Measurements from ENCODE around the gene UBE2G2. TPM values are rescaled to one million over a fixed set of nuclear protein-coding genes. Genes with fewer than 3 reads are reported as not detected.

UBE2G2 gene
- total and polyA plus RNA-seq, 8 donors, result 30.6 to 116 (median 66.2) TPM

- Histone ChIP-seq H3K9me3 (no peaks in the 10 kb centered on the region), H3K27ac (no peak overlapping the region), H3K27me3 (peaks cover 0 to 99% (median 33%) of the 10 kb centered on the region in 3 donors), H3K4me3 (no peak overlapping the region), H3K36me3 (no peaks in the 10 kb centered on the region), H3K4me1 (peaks cover 3 to 11% (median 7%) of the 10 kb centered on the region in 4 donors)
- peak in 1 of 2 donors; percentile 43 for DNase-seq
- 21 to 29% (median 24%) methylated on average over 43 to 61 of the region's 61 CpGs for WGBS, 5 donors
- intact Hi-C loops (cut with DNase I; ENCODE audit: low total_unique reads), result no loop called here
- no peak for TF ChIP-seq CTCF (IDR thresholded peaks at IDR 0.05)
- no peak for TF ChIP-seq POLR2AphosphoS5 (IDR thresholded peaks at IDR 0.05)
These were observed 78.2 kb downstream of the UBE2G2 start for GRCh38 chr21:44723177-44724131.

- no peaks in the 10 kb centered on the region for H3K36me3 ChIP-seq
- no peak for DNase-seq
- H3K27me3 ChIP-seq, result peaks cover 0 to 98% (median 32%) of the 10 kb centered on the region in 3 donors
- H3K27ac ChIP-seq, result no peak overlapping the region
- H3K4me3 ChIP-seq, result no peak overlapping the region
- H3K9me3 ChIP-seq, result no peaks in the 10 kb centered on the region
- H3K4me1 ChIP-seq, result peaks cover 3 to 11% (median 7%) of the 10 kb centered on the region in 4 donors
- TF ChIP-seq CTCF (IDR thresholded peaks at IDR 0.05) (no peak), POLR2AphosphoS5 (IDR thresholded peaks at IDR 0.05) (no peak), EP300 (IDR thresholded peaks at IDR 0.05) (no peak), POLR2A (IDR thresholded peaks at IDR 0.05) (no peak)
- WGBS, 5 donors, result 57 to 70% (median 58%) methylated on average over 5 of the region's 5 CpGs
- intact Hi-C loops (cut with DNase I; ENCODE audit: low total_unique reads), result no loop called here
These were observed 78.9 kb downstream of the UBE2G2 start for GRCh38 chr21:44722731-44723130.

GRCh38 chr21:44720170-44720569, 81.5 kb downstream of the UBE2G2 start:
- no peak overlapping the region for H3K27ac ChIP-seq
- DNase-seq, result no peak
- H3K36me3 ChIP-seq, result no peaks in the 10 kb centered on the region
- H3K27me3 ChIP-seq, result peaks cover 0 to 84% (median 28%) of the 10 kb centered on the region in 3 donors
- no peaks in the 10 kb centered on the region for H3K9me3 ChIP-seq
- peaks cover 3 to 11% (median 7%) of the 10 kb centered on the region in 4 donors for H3K4me1 ChIP-seq
- no peak overlapping the region for H3K4me3 ChIP-seq
- no peak for TF ChIP-seq CTCF (IDR thresholded peaks at IDR 0.05)
- no peak for TF ChIP-seq EP300 (IDR thresholded peaks at IDR 0.05)
- no peak for TF ChIP-seq POLR2AphosphoS5 (IDR thresholded peaks at IDR 0.05)
- TF ChIP-seq POLR2A (IDR thresholded peaks at IDR 0.05), result no peak
- WGBS, 5 donors, result 74 to 88% (median 80%) methylated on average over 2 of the region's 2 CpGs
- intact Hi-C loops (cut with DNase I; ENCODE audit: low total_unique reads), result no loop called here

Other genes with a start within 250 kb of the UBE2G2 start
- not detected for gene KRTAP10-3, start 243.0 kb downstream of the UBE2G2 start, total RNA-seq
- gene KRTAP10-3, start 243.0 kb downstream of the UBE2G2 start, polyA plus RNA-seq, result not detected
- gene KRTAP10-4, start 228.1 kb downstream of the UBE2G2 start, total RNA-seq, result not detected
- not detected for gene KRTAP10-4, start 228.1 kb downstream of the UBE2G2 start, polyA plus RNA-seq
- gene KRTAP10-5, start 221.2 kb downstream of the UBE2G2 start, total RNA-seq, result not detected
- gene KRTAP10-5, start 221.2 kb downstream of the UBE2G2 start, polyA plus RNA-seq, result under 1 TPM in 1 of 3 donors, not detected in 2; 0.10 TPM
- not detected for gene KRTAP10-6, start 209.3 kb downstream of the UBE2G2 start, total RNA-seq
- not detected for gene KRTAP10-6, start 209.3 kb downstream of the UBE2G2 start, polyA plus RNA-seq
- not detected for gene KRTAP10-7, start 201.2 kb downstream of the UBE2G2 start, total RNA-seq
- gene KRTAP10-7, start 201.2 kb downstream of the UBE2G2 start, polyA plus RNA-seq, result not detected
- not detected for gene KRTAP10-8, start 189.7 kb downstream of the UBE2G2 start, total RNA-seq
- not detected for gene KRTAP10-8, start 189.7 kb downstream of the UBE2G2 start, polyA plus RNA-seq
- not detected for gene KRTAP10-9, start 174.7 kb downstream of the UBE2G2 start, total RNA-seq
- gene KRTAP10-9, start 174.7 kb downstream of the UBE2G2 start, polyA plus RNA-seq, result not detected
- gene KRTAP10-10, start 164.5 kb downstream of the UBE2G2 start, total RNA-seq, result not detected
- gene KRTAP10-10, start 164.5 kb downstream of the UBE2G2 start, polyA plus RNA-seq, result not detected
- gene KRTAP10-11, start 155.4 kb downstream of the UBE2G2 start, total RNA-seq, result not detected
- gene KRTAP10-11, start 155.4 kb downstream of the UBE2G2 start, polyA plus RNA-seq, result not detected
- gene KRTAP12-4, start 147.2 kb downstream of the UBE2G2 start, total RNA-seq, result not detected
- gene KRTAP12-4, start 147.2 kb downstream of the UBE2G2 start, polyA plus RNA-seq, result not detected
- not detected for gene KRTAP12-3, start 143.9 kb downstream of the UBE2G2 start, total RNA-seq
- gene KRTAP12-3, start 143.9 kb downstream of the UBE2G2 start, polyA plus RNA-seq, result not detected
- not detected for gene KRTAP12-2, start 134.9 kb downstream of the UBE2G2 start, total RNA-seq
- gene KRTAP12-2, start 134.9 kb downstream of the UBE2G2 start, polyA plus RNA-seq, result not detected
- gene KRTAP12-1, start 119.7 kb downstream of the UBE2G2 start, total RNA-seq, result 1 to 10 TPM in 1 of 5 donors, not detected in 4; 2.0 TPM
- gene KRTAP12-1, start 119.7 kb downstream of the UBE2G2 start, polyA plus RNA-seq, result not detected
- gene KRTAP10-12, start 104.6 kb downstream of the UBE2G2 start, total RNA-seq, result not detected
- not detected for gene KRTAP10-12, start 104.6 kb downstream of the UBE2G2 start, polyA plus RNA-seq
- under 1 TPM in 2 of 5 donors, not detected in 3; 0.18 to 0.29 TPM for gene TSPEAR, start 90.2 kb downstream of the UBE2G2 start, total RNA-seq
- under 1 TPM in 2 of 3 donors, not detected in 1; 0.05 to 0.06 TPM for gene TSPEAR, start 90.2 kb downstream of the UBE2G2 start, polyA plus RNA-seq
- 10 to 100 TPM; 29.5 to 80.1 (median 42.0) TPM for gene SUMO3, start 16.2 kb upstream of the UBE2G2 start, total RNA-seq
- gene SUMO3, start 16.2 kb upstream of the UBE2G2 start, polyA plus RNA-seq, result 10 to 100 TPM; 36.4 to 95.9 (median 78.1) TPM
- gene PTTG1IP, start 71.9 kb upstream of the UBE2G2 start, total RNA-seq, result 100 to 1,000 TPM in 4 of 5 donors, 10 to 100 TPM in 1; 85.7 to 253 (median 164) TPM
- gene PTTG1IP, start 71.9 kb upstream of the UBE2G2 start, polyA plus RNA-seq, result 10 to 100 TPM; 61.3 to 96.3 (median 75.8) TPM
- 10 to 100 TPM in 3 of 5 donors, 1 to 10 TPM in 2; 3.5 to 72.2 (median 14.2) TPM for gene ITGB2, start 119.1 kb upstream of the UBE2G2 start, total RNA-seq
- 10 to 100 TPM in 2 of 3 donors, 1 to 10 TPM in 1; 6.7 to 25.3 (median 24.1) TPM for gene ITGB2, start 119.1 kb upstream of the UBE2G2 start, polyA plus RNA-seq
- 10 to 100 TPM in 3 of 5 donors, 1 to 10 TPM in 2; 5.4 to 83.4 (median 13.4) TPM for gene SLX9, start 138.2 kb upstream of the UBE2G2 start, total RNA-seq
- gene SLX9, start 138.2 kb upstream of the UBE2G2 start, polyA plus RNA-seq, result 10 to 100 TPM; 19.9 to 37.0 (median 24.4) TPM

Measured in stomach (tissue), 9 donors.